KOPT-K1 (cell line): ENCODE results near the gene OCIAD1.
"Not testable (repeated sequence)": the region's sequence is repeated elsewhere in the genome, so short reads cannot be mapped to it uniquely, and the experiment has no call there.

ENCODE experiments used
- H3K27ac ChIP-seq: fragments of 200-600 bp; sonication (generic); 2 replicates; pipeline ENCODE4 v1.5.1; 2016; ENCODE audit warnings: antibody characterized with exemption, mild to moderate bottlenecking, low read depth, low read length; ENCODE audit not compliant: poor library complexity, severe bottlenecking
- H3K36me3 ChIP-seq: fragments of 200-600 bp; sonication (generic); 2 replicates; pipeline ENCODE4 v1.5.1; 2017; ENCODE audit warnings: antibody characterized with exemption, mild to moderate bottlenecking, low read length, moderate library complexity; ENCODE audit not compliant: insufficient read depth
- H3K9me3 ChIP-seq: fragments of 200-600 bp; sonication (generic); 2 replicates; pipeline ENCODE4 v1.5.1; 2017; ENCODE audit warnings: antibody characterized with exemption, low read length, mild to moderate bottlenecking; ENCODE audit not compliant: insufficient read depth, poor library complexity, severe bottlenecking

OCIAD1 gene

DNA sequence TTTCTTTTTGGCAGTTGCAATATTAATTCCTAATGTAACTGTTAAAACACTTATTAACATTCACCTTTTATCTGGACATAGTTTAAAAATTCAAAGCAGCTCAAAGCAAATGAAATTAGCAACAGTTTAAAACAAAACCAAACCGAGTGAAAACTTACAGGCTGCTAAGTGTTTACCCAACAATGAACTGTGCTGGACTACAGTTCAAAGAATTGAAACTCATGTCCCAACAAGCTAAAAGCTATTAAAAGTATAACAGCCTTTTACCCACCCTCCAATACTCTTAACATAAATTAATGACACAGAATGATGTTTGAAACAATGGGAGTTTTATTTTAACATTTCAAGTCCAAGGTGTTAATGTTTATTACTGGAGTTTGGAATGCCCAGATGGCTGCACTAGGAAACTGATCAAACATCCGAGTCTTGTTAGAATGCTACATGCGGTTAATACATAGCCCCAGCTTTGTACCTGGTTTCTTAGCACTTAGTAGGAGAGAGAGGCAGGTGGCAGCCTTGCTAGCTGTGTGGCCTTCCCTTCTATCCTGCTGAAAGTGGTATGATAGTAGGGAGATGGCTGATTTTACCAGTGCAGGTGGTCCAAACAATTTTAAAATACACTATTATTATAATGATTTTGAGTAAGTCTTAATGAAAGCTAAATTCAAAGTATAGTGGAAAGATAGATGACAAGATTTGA is 29.7 kb upstream of the OCIAD1 start:
- Histone ChIP-seq H3K27ac (no peak overlapping the region), H3K9me3 (no peaks in the 10 kb centered on the region), H3K36me3 (no peaks in the 10 kb centered on the region)

GRCh38 chr4:48804584-48805301 is 26.1 kb upstream of the OCIAD1 start:
- no peaks in the 10 kb centered on the region for H3K36me3 ChIP-seq
- H3K9me3 ChIP-seq: no peaks in the 10 kb centered on the region
- H3K27ac ChIP-seq: no peak overlapping the region

DNA sequence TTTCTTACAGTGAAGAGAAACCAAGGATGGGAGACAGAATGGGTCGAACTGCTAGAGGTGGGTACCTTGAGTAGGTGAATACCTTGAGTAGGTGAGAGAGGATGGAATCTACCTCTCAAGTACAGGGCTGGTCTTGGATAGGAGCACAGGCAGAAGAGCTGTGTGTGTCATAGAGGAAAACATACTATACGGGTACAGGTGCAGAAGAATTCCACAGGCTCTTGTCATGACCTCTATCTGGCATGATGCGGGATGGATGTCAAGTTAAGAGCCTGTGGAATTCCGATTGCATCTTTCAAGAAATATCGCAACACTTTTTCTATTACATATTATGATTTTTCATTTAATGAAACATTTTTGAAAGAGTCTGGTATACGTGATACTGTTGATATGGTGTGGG is 18.0 kb upstream of the OCIAD1 start:
- no peaks in the 10 kb centered on the region for H3K9me3 ChIP-seq
- H3K36me3 ChIP-seq: no peaks in the 10 kb centered on the region
- H3K27ac ChIP-seq: no peak overlapping the region

- no peaks in the 10 kb centered on the region for H3K36me3 ChIP-seq
Measured at GRCh38 chr4:48813964-48814363, 16.9 kb upstream of the OCIAD1 start.

GRCh38 chr4:48815483-48815882 is 15.4 kb upstream of the OCIAD1 start:
- H3K36me3 ChIP-seq: no peaks in the 10 kb centered on the region
- H3K27ac ChIP-seq: peak overlapping the region; percentile 38
- H3K9me3 ChIP-seq: no peaks in the 10 kb centered on the region

More at GRCh38 chr4:48813964-48814363, 16.9 kb upstream of the OCIAD1 start:
- Histone ChIP-seq H3K27ac (no peak overlapping the region), H3K9me3 (no peaks in the 10 kb centered on the region)

GRCh38 chr4:48816297-48816696 is 14.6 kb upstream of the OCIAD1 start:
- not testable (repeated sequence) for H3K27ac ChIP-seq, H3K9me3 ChIP-seq, H3K36me3 ChIP-seq

DNA sequence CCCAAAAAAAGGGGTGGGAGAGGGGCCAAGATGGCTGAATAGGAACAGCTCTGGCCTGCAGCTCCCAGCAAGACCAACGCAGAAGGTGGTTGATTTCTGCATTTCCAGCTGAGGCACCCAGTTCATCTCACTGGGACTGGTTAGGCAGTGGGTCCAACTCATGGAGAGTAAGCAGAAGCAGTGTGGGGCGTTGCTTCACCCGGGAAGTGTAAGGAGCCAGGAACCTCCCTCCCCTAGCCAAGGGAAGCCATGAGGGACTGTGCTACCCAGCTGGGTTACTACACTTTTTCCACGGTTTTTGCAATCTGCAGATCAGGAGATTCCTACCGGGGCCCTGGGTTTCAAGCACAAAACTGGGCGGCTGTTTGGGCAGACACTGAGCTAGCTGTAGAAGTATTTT is 13.9 kb upstream of the OCIAD1 start:
- H3K9me3 ChIP-seq: no peaks in the 10 kb centered on the region
- H3K36me3 ChIP-seq: no peaks in the 10 kb centered on the region
- no peak overlapping the region for H3K27ac ChIP-seq

DNA sequence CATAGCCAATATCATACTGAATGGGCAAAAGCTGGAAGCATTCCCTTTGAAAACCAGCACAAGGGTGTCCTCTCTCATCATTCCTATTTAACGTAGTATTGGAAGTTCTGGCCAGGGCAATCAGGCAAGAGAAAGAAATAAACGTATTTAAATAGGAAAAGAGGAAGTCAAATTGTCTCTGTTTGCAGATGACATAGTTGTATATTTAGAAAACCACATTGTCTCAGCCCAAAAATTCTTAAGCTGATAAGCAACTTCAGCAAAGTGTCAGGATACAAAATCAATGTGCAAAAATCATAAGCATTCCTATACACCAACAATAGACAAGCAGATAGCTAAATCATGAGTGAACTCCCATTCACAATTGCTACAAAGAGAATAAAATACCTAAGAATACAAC is 9.5 kb upstream of the OCIAD1 start:
- H3K36me3 ChIP-seq, H3K9me3 ChIP-seq, H3K27ac ChIP-seq: not testable (repeated sequence)

- H3K36me3 ChIP-seq: 0 out of 2 replicates have a peak, but pooled peaks cover 1% of the 10 kb centered on the region
- H3K9me3 ChIP-seq: no peaks in the 10 kb centered on the region
- H3K27ac ChIP-seq: no peak overlapping the region
Measured at GRCh38 chr4:48827622-48828021, 3.3 kb upstream of the OCIAD1 start.

GRCh38 chr4:48831532-48832030 is 693 bp downstream of the OCIAD1 start:
- peaks cover 40% of the 10 kb centered on the region for H3K36me3 ChIP-seq
- no peaks in the 10 kb centered on the region for H3K9me3 ChIP-seq
- peak overlapping the region; percentile 98 for H3K27ac ChIP-seq

- Histone ChIP-seq H3K27ac (no peak overlapping the region), H3K36me3 (peaks cover 50% of the 10 kb centered on the region), H3K9me3 (no peaks in the 10 kb centered on the region)
Measured at GRCh38 chr4:48832571-48832970, 1.7 kb downstream of the OCIAD1 start.

- H3K9me3 ChIP-seq: no peaks in the 10 kb centered on the region
- H3K36me3 ChIP-seq: peaks cover 90% of the 10 kb centered on the region
- no peak overlapping the region for H3K27ac ChIP-seq
Measured at GRCh38 chr4:48836658-48837057, 5.8 kb downstream of the OCIAD1 start.

DNA sequence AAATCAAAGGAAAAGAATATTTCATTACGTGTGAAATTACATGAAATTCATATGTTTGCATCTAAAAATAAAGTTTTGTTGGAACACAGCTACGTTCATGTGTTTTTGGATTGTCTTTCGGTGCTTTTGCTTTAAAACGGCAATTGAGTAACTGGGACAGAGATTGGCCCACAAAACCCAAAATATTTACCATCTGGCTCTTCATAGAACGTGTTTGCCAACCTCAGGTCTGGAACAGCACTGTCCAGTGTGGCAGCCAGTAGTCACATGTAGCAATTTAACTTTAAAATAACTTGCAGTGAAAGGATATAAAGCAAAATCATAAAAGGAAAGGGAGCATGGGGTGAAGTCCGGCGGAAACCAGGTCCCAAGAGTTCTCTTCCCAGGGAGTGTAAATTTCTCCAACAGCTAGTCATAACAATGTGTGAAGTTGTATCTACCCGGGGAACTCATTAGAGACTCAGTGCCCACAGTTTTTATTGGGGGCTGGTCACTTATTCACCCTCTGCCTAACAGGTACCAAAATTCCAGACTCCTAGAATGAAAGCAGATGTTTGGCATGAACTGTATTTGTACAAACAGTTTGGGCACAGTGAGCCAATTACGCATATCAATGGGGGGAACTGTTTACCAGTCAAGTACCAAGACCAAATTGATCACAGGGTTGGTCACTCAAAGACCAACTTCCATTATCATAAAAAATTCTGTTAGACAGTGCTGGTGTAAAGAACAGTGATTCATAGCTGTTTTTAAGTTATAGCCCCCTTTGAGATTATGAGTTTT is 10.3 kb downstream of the OCIAD1 start:
- Histone ChIP-seq H3K27ac (no peak overlapping the region), H3K9me3 (no peaks in the 10 kb centered on the region), H3K36me3 (peaks cover 100% of the 10 kb centered on the region)

GRCh38 chr4:48844843-48845242 is 14.0 kb downstream of the OCIAD1 start:
- no peaks in the 10 kb centered on the region for H3K9me3 ChIP-seq
- H3K36me3 ChIP-seq: peaks cover 94% of the 10 kb centered on the region
- H3K27ac ChIP-seq: no peak overlapping the region

- H3K36me3 ChIP-seq: peaks cover 92% of the 10 kb centered on the region
- H3K27ac ChIP-seq, H3K9me3 ChIP-seq: not testable (repeated sequence)
Measured at GRCh38 chr4:48848799-48849198, 17.9 kb downstream of the OCIAD1 start.
